HUES64 (cell line): Measurements from ENCODE around the gene CCDC126. TPM values are rescaled to one million over a fixed set of nuclear protein-coding genes. Genes with fewer than 3 reads are reported as not detected.
"Not testable (repeated sequence)": the region's sequence is repeated elsewhere in the genome, so short reads cannot be mapped to it uniquely, and the experiment has no call there.

ENCODE experiments used
- H3K27ac ChIP-seq: 2 replicates; pipeline ENCODE4 v1.7.0; 2013; ENCODE audit warnings: low read depth, low read length, inconsistent platforms
- H3K27me3 ChIP-seq: 2 replicates; pipeline ENCODE4 v1.6.1; 2013; ENCODE audit warnings: mild to moderate bottlenecking, low read length; ENCODE audit not compliant: insufficient read depth
- H3K36me3 ChIP-seq: 2 replicates; pipeline ENCODE4 v1.6.1; 2013; ENCODE audit warnings: mild to moderate bottlenecking, low read length; ENCODE audit not compliant: insufficient read depth
- H3K4me1 ChIP-seq: 2 replicates; pipeline ENCODE4 v1.6.1; 2013; ENCODE audit warnings: mild to moderate bottlenecking, low read length, moderate library complexity; ENCODE audit not compliant: insufficient read depth
- H3K4me3 ChIP-seq: 2 replicates; pipeline ENCODE4 v1.5.1; 2013; ENCODE audit warnings: mild to moderate bottlenecking, low read length, moderate library complexity
- H3K9ac ChIP-seq: 2 replicates; pipeline ENCODE4 v1.6.1; 2013; ENCODE audit warnings: mild to moderate bottlenecking, low read depth, low read length
- H3K9me3 ChIP-seq: 2 replicates; pipeline ENCODE4 v1.6.1; 2013; ENCODE audit warnings: low read depth, low read length; ENCODE audit not compliant: insufficient read depth
- WGBS: fragments of 150-250, 120-280 bp; methylation state at CpG from one replicate; pipeline ENCODE4 v1.1.7; 2013; ENCODE audit warnings: missing lambda C conversion rate; 5-methylcytosine and 5-hydroxymethylcytosine counted together
- polyA plus RNA-seq, 2 experiments: library from polyadenylated mRNA; stranded (reverse); fragments of 50-300 nt; gene quantifications; one replicate each; pipeline ENCODE4 v1.2.3, GENCODE V29; 2013

Gene CCDC126
- 3.9 TPM for polyA plus RNA-seq (2013, experiment 1 of 2)
- 3.2 TPM for polyA plus RNA-seq (2013, experiment 2 of 2)

- Histone ChIP-seq H3K4me1 (peaks cover 10% of the 10 kb centered on the region; the same call in 1 of the 2 replicates), H3K27me3 (peaks cover 17% of the 10 kb centered on the region), H3K27ac (peak within 1 kb of the TSS; percentile 92), H3K36me3 (no peaks in the 10 kb centered on the region), H3K9me3 (no peaks in the 10 kb centered on the region), H3K4me3 (peak within 1 kb of the TSS; percentile 89), H3K9ac (peak within 1 kb of the TSS; percentile 83)
- WGBS, result 1% methylated on average over 99 of the region's 99 CpGs
These were observed at the start of gene CCDC126 for GRCh38 chr7:23597094-23598091. TSS of gene CCDC126 (plus strand) at chr7:23597382. CDS start at chr7:23611316, 13,934 bp downstream.

GRCh38 chr7:23547662-23548061, 49.5 kb upstream of the CCDC126 start:
- Histone ChIP-seq H3K4me1 (no peaks in the 10 kb centered on the region), H3K27ac (no peak overlapping the region), H3K27me3 (no peaks in the 10 kb centered on the region), H3K4me3 (no peak overlapping the region), H3K9ac (no peak overlapping the region), H3K36me3 (no peaks in the 10 kb centered on the region), H3K9me3 (peaks cover 4% of the 10 kb centered on the region; the same call in 1 of the 2 replicates)
- WGBS, result 100% methylated on average over 4 of the region's 4 CpGs

GRCh38 chr7:23558303-23558702, 38.9 kb upstream of the CCDC126 start:
- no peaks in the 10 kb centered on the region for H3K36me3 ChIP-seq
- H3K9me3 ChIP-seq, result no peaks in the 10 kb centered on the region
- H3K27ac ChIP-seq, result no peak overlapping the region
- H3K4me1 ChIP-seq, result no peaks in the 10 kb centered on the region
- no peaks in the 10 kb centered on the region for H3K27me3 ChIP-seq
- no peak overlapping the region for H3K9ac ChIP-seq
- H3K4me3 ChIP-seq, result no peak overlapping the region

- H3K9me3 ChIP-seq, result no peaks in the 10 kb centered on the region
- peaks cover 5% of the 10 kb centered on the region; the same call in 1 of the 2 replicates for H3K4me1 ChIP-seq
- H3K4me3 ChIP-seq, result no peak overlapping the region
- H3K36me3 ChIP-seq, result no peaks in the 10 kb centered on the region
- no peak overlapping the region; the same call in 1 of the 2 replicates for H3K27ac ChIP-seq
- WGBS, result 62% methylated on average over 5 of the region's 5 CpGs
- no peaks in the 10 kb centered on the region for H3K27me3 ChIP-seq
- no peak overlapping the region for H3K9ac ChIP-seq
These were observed 26.5 kb upstream of the CCDC126 start for GRCh38 chr7:23570592-23571200.

- WGBS, result 88% methylated on average over 1 of the region's 1 CpG
- H3K9me3 ChIP-seq, H3K4me3 ChIP-seq, H3K36me3 ChIP-seq, H3K27ac ChIP-seq, H3K9ac ChIP-seq, H3K27me3 ChIP-seq, H3K4me1 ChIP-seq: not testable (repeated sequence)
These were observed 15.2 kb upstream of the CCDC126 start for GRCh38 chr7:23581975-23582374.

- not testable (repeated sequence) for H3K9ac ChIP-seq, H3K36me3 ChIP-seq, H3K4me3 ChIP-seq, H3K27me3 ChIP-seq, H3K27ac ChIP-seq, H3K9me3 ChIP-seq, H3K4me1 ChIP-seq
- WGBS, result 99% methylated on average over 10 of the region's 10 CpGs
These were observed 11.9 kb upstream of the CCDC126 start for GRCh38 chr7:23585304-23585703.

GRCh38 chr7:23586159-23586558, 11.0 kb upstream of the CCDC126 start:
- no peaks in the 10 kb centered on the region for H3K9me3 ChIP-seq
- no peak overlapping the region for H3K27ac ChIP-seq
- no peaks in the 10 kb centered on the region for H3K4me1 ChIP-seq
- H3K4me3 ChIP-seq, result no peak overlapping the region
- 94% methylated on average over 34 of the region's 34 CpGs for WGBS
- H3K9ac ChIP-seq, result no peak overlapping the region
- no peaks in the 10 kb centered on the region for H3K27me3 ChIP-seq
- H3K36me3 ChIP-seq, result no peaks in the 10 kb centered on the region

GRCh38 chr7:23590529-23590928, 6.7 kb upstream of the CCDC126 start:
- H3K4me1 ChIP-seq, result no peaks in the 10 kb centered on the region
- no peaks in the 10 kb centered on the region for H3K9me3 ChIP-seq
- H3K36me3 ChIP-seq, result no peaks in the 10 kb centered on the region
- no peak overlapping the region for H3K9ac ChIP-seq
- peaks cover 2% of the 10 kb centered on the region; the same call in 1 of the 2 replicates for H3K27me3 ChIP-seq
- H3K4me3 ChIP-seq, result no peak overlapping the region
- no peak overlapping the region for H3K27ac ChIP-seq
- WGBS, result 83% methylated on average over 1 of the region's 1 CpG

- peaks cover 17% of the 10 kb centered on the region for H3K27me3 ChIP-seq
- H3K9me3 ChIP-seq, result no peaks in the 10 kb centered on the region
- no peaks in the 10 kb centered on the region for H3K36me3 ChIP-seq
- no peak overlapping the region for H3K4me3 ChIP-seq
- WGBS, result 90% methylated on average over 1 of the region's 1 CpG
- H3K27ac ChIP-seq, result no peak overlapping the region
- peaks cover 9% of the 10 kb centered on the region; the same call in 1 of the 2 replicates for H3K4me1 ChIP-seq
- no peak overlapping the region for H3K9ac ChIP-seq
These were observed 3.5 kb upstream of the CCDC126 start for GRCh38 chr7:23593706-23594105.

GRCh38 chr7:23594879-23595604, 2.1 kb upstream of the CCDC126 start:
- Histone ChIP-seq H3K27ac (no peak overlapping the region), H3K4me3 (no peak overlapping the region), H3K4me1 (peaks cover 10% of the 10 kb centered on the region; the same call in 1 of the 2 replicates), H3K36me3 (no peaks in the 10 kb centered on the region), H3K27me3 (peaks cover 17% of the 10 kb centered on the region), H3K9me3 (no peaks in the 10 kb centered on the region), H3K9ac (no peak overlapping the region)

GRCh38 chr7:23598296-23598695, 1.1 kb downstream of the CCDC126 start:
- peak overlapping the region; percentile 69; the same call in 1 of the 2 replicates for H3K9ac ChIP-seq
- 75% methylated on average over 3 of the region's 4 CpGs for WGBS
- H3K36me3 ChIP-seq, result no peaks in the 10 kb centered on the region
- H3K9me3 ChIP-seq, result no peaks in the 10 kb centered on the region
- H3K4me3 ChIP-seq, result peak overlapping the region; percentile 89
- peaks cover 17% of the 10 kb centered on the region for H3K27me3 ChIP-seq
- H3K4me1 ChIP-seq, result peaks cover 10% of the 10 kb centered on the region; the same call in 1 of the 2 replicates
- no peak overlapping the region for H3K27ac ChIP-seq
